B cell (primary cell): Measurements from ENCODE around the gene PURB. TPM values are rescaled to one million over a fixed set of nuclear protein-coding genes. Genes with fewer than 3 reads are reported as not detected.
A peak's percentile ranks its signal among the peaks of the same experiment; 100 is the strongest.

Source experiments
- ATAC-seq: fragments of 200-7000 bp; cut with Tn5 transposase; one replicate; pipeline ENCODE4 v1.10.0; 2021; ENCODE audit warnings: low read depth, mild to moderate bottlenecking, moderate number of reproducible peaks, moderate library complexity
- CTCF ChIA-PET: fragments of 350-600 bp; sonication (Branson Sonifier 250); formaldehyde crosslinking; loops from one replicate; lab custom pipeline; 2021; ENCODE audit warnings: antibody characterized with exemption, inconsistent platforms; lab: Charles Lee
- POLR2A ChIA-PET: fragments of 350-600 bp; sonication (Branson Sonifier 250); formaldehyde crosslinking; loops from one replicate; lab custom pipeline; 2021; ENCODE audit warnings: antibody characterized with exemption; lab: Charles Lee
- DNase-seq: peaks from one replicate; pipeline ENCODE4 v3.0.0; 2013
- H2AFZ ChIP-seq: 2 replicates; pipeline ENCODE4 v1.6.1; 2012; ENCODE audit warnings: mild to moderate bottlenecking, low read depth, low read length; ENCODE audit not compliant: insufficient read depth, poor library complexity, severe bottlenecking
- H3K27ac ChIP-seq, 2 donors: 1 replicate in 1 of 2; 2 replicates in 1 of 2; pipeline ENCODE4 v1.5.1; 2012 to 2013; ENCODE audit warnings: low read length in 2 of 2, mild to moderate bottlenecking in 2 of 2, moderate library complexity in 1 of 2
- H3K27me3 ChIP-seq, 4 experiments: fragments of 200-600 bp in 1 of 4; sonication (generic) in 1 of 4; replicated peaks in 1 of 4; 1 replicate in 2 of 4; 2 replicates in 2 of 4; pipeline versions ENCODE4 v1.6.1 to v1.7.0; 2013 to 2016; ENCODE audit warnings: low read length in 3 of 4, mild to moderate bottlenecking in 2 of 4, mixed read lengths in 1 of 4, moderate library complexity in 1 of 4; ENCODE audit not compliant: insufficient read depth in 4 of 4, control insufficient read depth in 3 of 4; ENCODE audit errors: control extremely low read depth in 1 of 4
- H3K36me3 ChIP-seq, 2 experiments: replicated peaks in 1 of 2; 1 replicate in 1 of 2; 2 replicates in 1 of 2; pipeline versions ENCODE4 v1.6.1 to v1.7.1; 2013; ENCODE audit warnings: low read length in 1 of 2; ENCODE audit not compliant: insufficient read depth in 2 of 2, control insufficient read depth in 1 of 2; ENCODE audit errors: control extremely low read depth in 1 of 2, extremely low read depth in 1 of 2
- H3K4me1 ChIP-seq, 2 donors: fragments of 200-600 bp in 1 of 2; sonication (generic) in 1 of 2; 1 replicate in 1 of 2; 2 replicates in 1 of 2; pipeline versions ENCODE4 v1.5.1 to v1.6.1; 2013 to 2017; ENCODE audit warnings: low read length in 2 of 2; ENCODE audit not compliant: control insufficient read depth in 2 of 2, insufficient read depth in 2 of 2
- H3K4me2 ChIP-seq: replicated peaks from 2 replicates; pipeline ENCODE3; 2012; ENCODE audit warnings: mild to moderate bottlenecking, low read depth, low read length; ENCODE audit not compliant: poor library complexity, severe bottlenecking
- H3K4me3 ChIP-seq, 5 experiments: fragments of 200-600 bp in 1 of 5; sonication (generic) in 1 of 5; 1 replicate in 3 of 5; 2 replicates in 2 of 5; pipeline versions ENCODE4 v1.5.1 to v1.7.0; 2011 to 2016; ENCODE audit warnings: low read length in 4 of 5, mild to moderate bottlenecking in 4 of 5, low read depth in 2 of 5, control low read depth in 1 of 5, moderate library complexity in 1 of 5; ENCODE audit not compliant: insufficient read depth in 1 of 5; ENCODE audit errors: control extremely low read depth in 1 of 5, extremely low read depth in 1 of 5
- H3K79me2 ChIP-seq: fragments of 200-600 bp; sonication (generic); one replicate; pipeline ENCODE4 v1.6.0; 2016; ENCODE audit warnings: low read length; ENCODE audit not compliant: control insufficient read depth, insufficient read depth
- H3K9ac ChIP-seq: fragments of 200-600 bp; sonication (generic); 2 replicates; pipeline ENCODE4 v1.6.1; 2017; ENCODE audit warnings: mild to moderate bottlenecking, low read length, moderate library complexity
- H3K9me3 ChIP-seq, 3 donors: one replicate each; pipeline versions ENCODE4 v1.6.1 to v1.7.1; 2013; ENCODE audit warnings: low read length in 2 of 3; ENCODE audit not compliant: control insufficient read depth in 2 of 3, insufficient read depth in 1 of 3; ENCODE audit errors: control extremely low read depth in 1 of 3
- H4K20me1 ChIP-seq: 2 replicates; pipeline ENCODE4 v1.6.0; 2012; ENCODE audit warnings: mild to moderate bottlenecking, low read length; ENCODE audit not compliant: insufficient read depth, control insufficient read depth, poor library complexity, severe bottlenecking
- H3K27ac Mint-ChIP-seq: one replicate; pipeline ENCODE4 v1.8.0; 2021; ENCODE audit warnings: mixed read lengths
- H3K27me3 Mint-ChIP-seq: one replicate; pipeline ENCODE4 v1.8.0; 2021; ENCODE audit warnings: mixed read lengths
- H3K4me1 Mint-ChIP-seq: one replicate; pipeline ENCODE4 v1.8.0; 2021; ENCODE audit warnings: mixed read lengths
- H3K4me3 Mint-ChIP-seq: one replicate; pipeline ENCODE4 v1.8.0; 2021; ENCODE audit warnings: mixed read lengths
- H3K9me3 Mint-ChIP-seq: one replicate; pipeline ENCODE4 v1.8.0; 2022; ENCODE audit warnings: mixed read lengths; ENCODE audit not compliant: insufficient read depth
- EZH2 ChIP-seq: IDR thresholded peaks from 2 replicates; pipeline ENCODE4 v1.6.1; 2012; ENCODE audit warnings: borderline replicate concordance, low read depth, mild to moderate bottlenecking, moderate library complexity, low read length; ENCODE audit not compliant: insufficient read depth, poor library complexity, severe bottlenecking
- WGBS: methylation state at CpG from one replicate; pipeline ENCODE4 v1.1.5; 2013; ENCODE audit warnings: missing lambda C conversion rate; ENCODE audit not compliant: insufficient coverage; 5-methylcytosine and 5-hydroxymethylcytosine counted together
- intact Hi-C: fragments of 100-400 bp; cut with micrococcal nuclease; formaldehyde crosslinking; loops from one replicate; pipeline ENCODE4 v1.10.0; 2022
- polyA plus RNA-seq: library from polyadenylated mRNA; depleted of rRNA; stranded (reverse); fragments of >200 nt; gene quantifications from 2 replicates; pipeline ENCODE4 v1.2.3, GENCODE V29; 2012
- total RNA-seq, 2 donors: library from RNA; stranded (reverse); fragments of 120-200 nt in 1 of 2; gene quantifications; 1 replicate in 1 of 2; 2 replicates in 1 of 2; pipeline versions ENCODE4 v1.2.3 to v1.2.4, GENCODE V29; 2013 to 2022
- TF ChIP-seq, protein P1 (sequence below): fragments of 200-600 bp; IDR thresholded peaks from one replicate; pipeline ENCODE4 v1.8.0; 2022; ENCODE audit warnings: antibody characterized with exemption, mild to moderate bottlenecking

The PURB gene
- total and polyA plus RNA-seq, 2 donors (not counting 1 experiment from before 2014, with no cell fraction given): 6.4 to 28.6 TPM

- Histone ChIP-seq H3K27ac (no peak overlapping the region), H3K9ac (no peak overlapping the region), H3K4me2 (peak overlapping the region; percentile 92), H3K9me3 (no peaks in the 10 kb centered on the region), H3K36me3 (no peaks in the 10 kb centered on the region), H3K27me3 (no peaks in the 10 kb centered on the region), H4K20me1 (peaks cover 10% of the 10 kb centered on the region), H3K4me1 (peaks cover 16 to 24% of the 10 kb centered on the region in 2 donors), H3K79me2 (peaks cover 20% of the 10 kb centered on the region), H2AFZ (no peak overlapping the region), H3K4me3 (peak overlapping the region in 1 of 5 experiments; percentile 67)
- intact Hi-C loops: loop anchor here (2.0 to 5.0 kb wide), 6 partner anchors 65 to 607 kb away; partner anchors contain the start of gene CCM2
- H3K9me3 Mint-ChIP-seq: no peaks in the 10 kb centered on the region
- H3K4me3 Mint-ChIP-seq: peak overlapping the region; percentile 99
- 100% methylated on average over 3 of the region's 10 CpGs for WGBS
- POLR2A ChIA-PET: interaction anchor here (0.5 to 2.4 kb wide), 2 partner anchors 267 to 289 kb away, joined by 6 to 9 read pairs; partner anchors contain the start of gene TMED4
- H3K27ac Mint-ChIP-seq: peak overlapping the region; percentile 81
- DNase-seq (no peak), ATAC-seq (no peak)
- TF ChIP-seq EZH2: no peak
- TF ChIP-seq, protein P1, sequence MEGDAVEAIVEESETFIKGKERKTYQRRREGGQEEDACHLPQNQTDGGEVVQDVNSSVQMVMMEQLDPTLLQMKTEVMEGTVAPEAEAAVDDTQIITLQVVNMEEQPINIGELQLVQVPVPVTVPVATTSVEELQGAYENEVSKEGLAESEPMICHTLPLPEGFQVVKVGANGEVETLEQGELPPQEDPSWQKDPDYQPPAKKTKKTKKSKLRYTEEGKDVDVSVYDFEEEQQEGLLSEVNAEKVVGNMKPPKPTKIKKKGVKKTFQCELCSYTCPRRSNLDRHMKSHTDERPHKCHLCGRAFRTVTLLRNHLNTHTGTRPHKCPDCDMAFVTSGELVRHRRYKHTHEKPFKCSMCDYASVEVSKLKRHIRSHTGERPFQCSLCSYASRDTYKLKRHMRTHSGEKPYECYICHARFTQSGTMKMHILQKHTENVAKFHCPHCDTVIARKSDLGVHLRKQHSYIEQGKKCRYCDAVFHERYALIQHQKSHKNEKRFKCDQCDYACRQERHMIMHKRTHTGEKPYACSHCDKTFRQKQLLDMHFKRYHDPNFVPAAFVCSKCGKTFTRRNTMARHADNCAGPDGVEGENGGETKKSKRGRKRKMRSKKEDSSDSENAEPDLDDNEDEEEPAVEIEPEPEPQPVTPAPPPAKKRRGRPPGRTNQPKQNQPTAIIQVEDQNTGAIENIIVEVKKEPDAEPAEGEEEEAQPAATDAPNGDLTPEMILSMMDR: no peak
- CTCF ChIA-PET: interaction anchor here (0.7 to 7.0 kb wide), 9 partner anchors 36 to 288 kb away, joined by 3 to 54 read pairs (median 3); partner anchors contain the start of gene PURB
- peaks cover 28% of the 10 kb centered on the region for H3K4me1 Mint-ChIP-seq
- H3K27me3 Mint-ChIP-seq: no peaks in the 10 kb centered on the region
These were observed 36.0 kb downstream of the PURB start for GRCh38 chr7:44849259-44849884.
